Small intestine (tissue), 7 donors: ENCODE data around the gene DHX35. TPM values are rescaled to one million over a fixed set of nuclear protein-coding genes. Genes with fewer than 3 reads are reported as not detected.

Experiments used
- DNase-seq, 2 donors: peaks; one replicate each; pipeline versions ENCODE4 v3.0.0 to v3.0.0-alpha.2; 2013
- FAIRE-seq: peaks from 2 replicates; lab custom pipeline; 2012; peaks lifted over from hg19 to GRCh38; lab: Jason Lieb, UNC
- H3K27ac ChIP-seq, 3 donors: one replicate each; pipeline ENCODE4 v1.5.1; 2013; ENCODE audit warnings: low read length in 2 of 3, mild to moderate bottlenecking in 2 of 3, control low read depth in 1 of 3, inconsistent platforms in 1 of 3, low read depth in 1 of 3, moderate library complexity in 1 of 3
- H3K27me3 ChIP-seq, 3 donors: one replicate each; pipeline ENCODE4 v1.6.1; 2013; ENCODE audit warnings: low read length in 3 of 3, inconsistent platforms in 1 of 3; ENCODE audit not compliant: control insufficient read depth in 3 of 3, insufficient read depth in 3 of 3
- H3K36me3 ChIP-seq, 3 donors: one replicate each; pipeline ENCODE4 v1.6.1; 2013; ENCODE audit warnings: low read length in 3 of 3, inconsistent platforms in 1 of 3, low read depth in 1 of 3, mild to moderate bottlenecking in 1 of 3, moderate library complexity in 1 of 3; ENCODE audit not compliant: control insufficient read depth in 3 of 3, insufficient read depth in 2 of 3
- H3K4me1 ChIP-seq, 3 donors: one replicate each; pipeline ENCODE4 v1.6.1; 2013; ENCODE audit warnings: low read length in 2 of 3, inconsistent platforms in 1 of 3, low read depth in 1 of 3, mild to moderate bottlenecking in 1 of 3, moderate library complexity in 1 of 3; ENCODE audit not compliant: control insufficient read depth in 3 of 3, insufficient read depth in 2 of 3
- H3K4me3 ChIP-seq, 3 donors: one replicate each; pipeline ENCODE4 v1.5.1; 2013; ENCODE audit warnings: low read length in 3 of 3, control low read depth in 1 of 3, inconsistent platforms in 1 of 3, low read depth in 1 of 3, mild to moderate bottlenecking in 1 of 3, moderate library complexity in 1 of 3
- H3K9me3 ChIP-seq, 2 donors: one replicate each; pipeline ENCODE4 v1.6.1; 2013; ENCODE audit warnings: low read depth in 1 of 2, low read length in 1 of 2; ENCODE audit not compliant: control insufficient read depth in 2 of 2, insufficient read depth in 1 of 2
- WGBS, 3 donors: extraction: QIAGEN DNeasy Blood & Tissue Kit; methylation state at CpG; one replicate each; pipeline ENCODE4 v1.1.7; 2013; 5-methylcytosine and 5-hydroxymethylcytosine counted together
- polyA plus RNA-seq, 4 donors: library from polyadenylated mRNA; stranded (reverse) in 3 of 4; unstranded in 1 of 4; fragments of 200-250 nt in 3 of 4; fragments of 120-200 nt in 1 of 4; gene quantifications; one replicate each; pipeline versions ENCODE4 v1.2.1 to v1.2.3, GENCODE V29; 2013
- donor health status: healthy with polysubstance abuse.
- donor health status: control.
- donor health status: control.
- donor health status: Bipolar disorder and iron deficiency.
- donor health status: healthy.

Gene DHX35
- polyA plus RNA-seq, 4 donors, result 6.5 to 10.8 (median 8.5) TPM

GRCh38 chr20:39082622-39083398 is 120.7 kb downstream of the DHX35 start:
- no peaks in the 10 kb centered on the region for H3K27me3 ChIP-seq
- no peak for DNase-seq
- H3K9me3 ChIP-seq, result no peaks in the 10 kb centered on the region
- H3K27ac ChIP-seq, result no peak overlapping the region
- no peak for FAIRE-seq
- no peaks in the 10 kb centered on the region for H3K36me3 ChIP-seq
- 55 to 67% (median 61%) methylated on average over 8 of the region's 8 CpGs for WGBS, 3 donors
- no peaks in the 10 kb centered on the region for H3K4me1 ChIP-seq
- no peak overlapping the region for H3K4me3 ChIP-seq

- Histone ChIP-seq H3K4me3 (no peak overlapping the region), H3K27ac (no peak overlapping the region), H3K36me3 (no peaks in the 10 kb centered on the region), H3K27me3 (no peaks in the 10 kb centered on the region), H3K9me3 (no peaks in the 10 kb centered on the region), H3K4me1 (no peaks in the 10 kb centered on the region)
- FAIRE-seq, result no peak
- DNase-seq, result no peak
- 56 to 68% (median 65%) methylated on average over 6 of the region's 6 CpGs for WGBS, 3 donors
These were observed 121.6 kb downstream of the DHX35 start for GRCh38 chr20:39083761-39084160.

- FAIRE-seq, result no peak
- Histone ChIP-seq H3K27me3 (no peaks in the 10 kb centered on the region), H3K4me1 (no peaks in the 10 kb centered on the region), H3K27ac (no peak overlapping the region), H3K36me3 (no peaks in the 10 kb centered on the region), H3K4me3 (no peak overlapping the region), H3K9me3 (no peaks in the 10 kb centered on the region)
- 41 to 71% (median 70%) methylated on average over 1 of the region's 1 CpG for WGBS, 3 donors
- DNase-seq, result no peak
These were observed 126.9 kb downstream of the DHX35 start for GRCh38 chr20:39089029-39089428.

Other genes with a start within 250 kb of the DHX35 start
- gene SLC32A1, start 237.9 kb upstream of the DHX35 start, polyA plus RNA-seq, result under 1 TPM in 1 of 4 donors, not detected in 3; 0.18 TPM
- 1 to 10 TPM; 4.7 to 7.9 (median 6.8) TPM for gene ACTR5, start 213.9 kb upstream of the DHX35 start, polyA plus RNA-seq
- gene PPP1R16B, start 156.6 kb upstream of the DHX35 start, polyA plus RNA-seq, result 10 to 100 TPM in 1 of 4 donors, 1 to 10 TPM in 2, under 1 TPM in 1; 0.89 to 11.9 (median 3.7) TPM
- 10 to 100 TPM in 1 of 4 donors, 1 to 10 TPM in 3; 1.1 to 11.6 (median 4.5) TPM for gene FAM83D, start 35.9 kb upstream of the DHX35 start, polyA plus RNA-seq